ENCODE measurements around the gene ITGAD. TPM values are rescaled to one million over a fixed set of nuclear protein-coding genes. Genes with fewer than 3 reads are reported as not detected.

ITGAD gene
- total and polyA plus RNA-seq, 2 of the 4 experiments (the other 2 are of a cell fraction), result not detected

DNA sequence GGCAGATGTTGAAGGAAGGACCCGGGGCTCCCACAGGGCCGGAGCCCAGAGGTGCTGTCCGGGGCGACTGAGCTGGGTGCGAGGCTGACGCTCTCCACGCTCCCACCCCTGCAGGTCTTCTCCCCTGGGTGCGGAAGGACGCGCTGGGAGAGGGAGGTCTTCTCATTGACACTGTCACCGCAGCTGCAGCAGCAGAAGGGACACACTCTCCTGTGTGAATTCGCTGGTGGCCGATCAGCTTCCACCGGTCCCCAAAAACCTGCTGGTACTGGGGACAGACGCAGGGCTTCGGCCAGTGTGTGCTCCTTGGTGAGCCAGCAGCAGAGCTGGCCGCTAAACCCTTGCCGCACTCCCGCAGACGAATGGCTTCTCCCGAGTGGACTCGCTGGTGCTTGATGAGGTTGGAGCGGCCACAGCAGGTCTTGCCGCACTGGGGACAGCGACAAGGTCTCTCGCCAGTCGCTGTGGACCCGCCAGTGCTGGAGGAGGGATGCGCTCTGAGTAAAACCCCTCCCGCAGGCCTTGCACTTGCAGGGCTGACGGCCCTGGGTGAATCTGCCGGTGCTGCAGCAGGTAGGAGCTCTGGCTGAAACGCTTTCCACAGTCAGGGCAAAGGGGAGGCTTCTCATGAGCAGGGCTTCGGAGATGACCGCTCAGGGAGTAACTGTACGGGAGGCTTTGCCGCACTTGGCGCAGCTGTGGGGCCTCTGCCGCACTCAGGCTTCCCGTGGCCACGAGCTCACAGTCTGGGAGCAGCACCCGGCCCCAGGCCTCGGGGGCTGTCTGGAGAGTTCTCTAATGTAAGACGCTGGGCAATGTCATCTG lies 43.3 kb downstream of the ITGAD start (continued):
- no peak for TF ChIP-seq NFE2L2 (IDR thresholded peaks at IDR 0.05; ENCODE audit: low read depth, low read length)

DNA sequence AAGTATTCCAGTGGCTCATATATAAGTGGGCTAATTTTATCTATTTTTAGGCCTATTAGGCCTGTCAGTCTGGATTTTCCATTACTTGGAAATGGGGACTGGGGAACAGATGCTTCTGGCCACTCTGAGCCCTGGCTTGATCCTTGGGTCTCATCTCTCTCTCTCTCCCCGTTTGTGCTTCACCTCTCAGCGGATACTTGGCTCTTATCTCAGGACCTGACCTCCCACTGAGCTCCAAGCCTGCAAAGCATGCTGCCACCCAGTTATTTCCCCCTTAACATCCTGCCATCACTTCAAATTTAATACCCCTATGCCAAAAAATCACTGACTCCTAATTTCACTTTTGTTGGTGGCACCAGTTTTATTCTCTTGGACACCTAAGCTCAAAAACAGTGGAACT lies 45.3 kb downstream of the ITGAD start:
- intact Hi-C loops (cut with micrococcal nuclease), result no loop called here
- no peak for TF ChIP-seq SMC3 (IDR thresholded peaks at IDR 0.05; ENCODE audit: low read depth, low read length)
- no peak for TF ChIP-seq RCOR1 (IDR thresholded peaks at IDR 0.05; ENCODE audit: insufficient replicate concordance, low read length)
- no peak for TF ChIP-seq CEBPB (IDR thresholded peaks at IDR 0.05; ENCODE audit: low read depth, low read length)
- no peak for TF ChIP-seq CHD1 (IDR thresholded peaks at IDR 0.05; ENCODE audit: low read depth, low read length)
- TF ChIP-seq, protein P1, sequence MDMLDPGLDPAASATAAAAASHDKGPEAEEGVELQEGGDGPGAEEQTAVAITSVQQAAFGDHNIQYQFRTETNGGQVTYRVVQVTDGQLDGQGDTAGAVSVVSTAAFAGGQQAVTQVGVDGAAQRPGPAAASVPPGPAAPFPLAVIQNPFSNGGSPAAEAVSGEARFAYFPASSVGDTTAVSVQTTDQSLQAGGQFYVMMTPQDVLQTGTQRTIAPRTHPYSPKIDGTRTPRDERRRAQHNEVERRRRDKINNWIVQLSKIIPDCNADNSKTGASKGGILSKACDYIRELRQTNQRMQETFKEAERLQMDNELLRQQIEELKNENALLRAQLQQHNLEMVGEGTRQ (IDR thresholded peaks at IDR 0.05; ENCODE audit: low read depth, low read length), result no peak
- TF ChIP-seq RFX5 (IDR thresholded peaks at IDR 0.05; ENCODE audit: low read depth, low read length), result no peak
- TF ChIP-seq FOS (IDR thresholded peaks at IDR 0.05; ENCODE audit: low read depth, low read length), result no peak
- TF ChIP-seq MXI1 (IDR thresholded peaks at IDR 0.05; ENCODE audit: borderline replicate concordance, low read depth, low read length), result no peak
- no peak for TF ChIP-seq MAFK (IDR thresholded peaks at IDR 0.05; ENCODE audit: low read depth, low read length)
- TF ChIP-seq NFE2L2 (IDR thresholded peaks at IDR 0.05; ENCODE audit: low read depth, low read length), result no peak
- TF ChIP-seq, protein P2, sequence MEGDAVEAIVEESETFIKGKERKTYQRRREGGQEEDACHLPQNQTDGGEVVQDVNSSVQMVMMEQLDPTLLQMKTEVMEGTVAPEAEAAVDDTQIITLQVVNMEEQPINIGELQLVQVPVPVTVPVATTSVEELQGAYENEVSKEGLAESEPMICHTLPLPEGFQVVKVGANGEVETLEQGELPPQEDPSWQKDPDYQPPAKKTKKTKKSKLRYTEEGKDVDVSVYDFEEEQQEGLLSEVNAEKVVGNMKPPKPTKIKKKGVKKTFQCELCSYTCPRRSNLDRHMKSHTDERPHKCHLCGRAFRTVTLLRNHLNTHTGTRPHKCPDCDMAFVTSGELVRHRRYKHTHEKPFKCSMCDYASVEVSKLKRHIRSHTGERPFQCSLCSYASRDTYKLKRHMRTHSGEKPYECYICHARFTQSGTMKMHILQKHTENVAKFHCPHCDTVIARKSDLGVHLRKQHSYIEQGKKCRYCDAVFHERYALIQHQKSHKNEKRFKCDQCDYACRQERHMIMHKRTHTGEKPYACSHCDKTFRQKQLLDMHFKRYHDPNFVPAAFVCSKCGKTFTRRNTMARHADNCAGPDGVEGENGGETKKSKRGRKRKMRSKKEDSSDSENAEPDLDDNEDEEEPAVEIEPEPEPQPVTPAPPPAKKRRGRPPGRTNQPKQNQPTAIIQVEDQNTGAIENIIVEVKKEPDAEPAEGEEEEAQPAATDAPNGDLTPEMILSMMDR (conservative IDR thresholded peaks at IDR 0.05; ENCODE audit: low read depth, low read length), result no peak
- TF ChIP-seq RAD21 (IDR thresholded peaks at IDR 0.05; ENCODE audit: low read length), result no peak
- H2AFZ ChIP-seq (replicated peaks; ENCODE audit: low read length, poor library complexity), result no peak overlapping the region
- ChIA-PET POLR2A (ENCODE audit: unreplicated experiment) (no interaction called here), CTCF (no interaction called here)
- H3K4me2 ChIP-seq (ENCODE audit: low read depth, low read length), result no peak overlapping the region
- H3K18ac ChIP-seq (ENCODE audit: low read depth, low read length), result no peak overlapping the region
- DNase-seq, result no peak
- H3K56ac ChIP-seq (ENCODE audit: extremely low read depth, insufficient read depth, low read length), result no peak overlapping the region
- H3K36me3 ChIP-seq (ENCODE audit: control insufficient read depth, insufficient read depth, low read length), result no peaks in the 10 kb centered on the region
- H2BK120ac ChIP-seq (ENCODE audit: low read depth, low read length), result no peak overlapping the region
- H3K27me3 ChIP-seq (ENCODE audit: control insufficient read depth, insufficient read depth, low read length), result no peaks in the 10 kb centered on the region
- H3K4me1 ChIP-seq (ENCODE audit: control insufficient read depth, insufficient read depth, low read length), result no peaks in the 10 kb centered on the region
- no peak overlapping the region for H4K8ac ChIP-seq (ENCODE audit: low read depth in 2 of 2, low read length in 2 of 2)
- H4K20me1 ChIP-seq (ENCODE audit: insufficient read depth, low read length), result no peaks in the 10 kb centered on the region
- no peak overlapping the region for H2BK20ac ChIP-seq (ENCODE audit: low read depth, low read length)
- no peak overlapping the region for H2AK5ac ChIP-seq (ENCODE audit: low read depth, low read length)
- H3K79me1 ChIP-seq (ENCODE audit: low read depth in 1 of 2, low read length in 2 of 2), result no peaks in the 10 kb centered on the region
- no peak overlapping the region for H4K91ac ChIP-seq (ENCODE audit: insufficient read depth, low read depth, low read length)
- H3K9ac ChIP-seq (ENCODE audit: low read depth, low read length), result no peak overlapping the region
- no peak overlapping the region for H3K4me3 ChIP-seq (ENCODE audit: insufficient read depth, low read depth, low read length)
- no peak for ATAC-seq (ENCODE audit: low read depth)
- no peaks in the 10 kb centered on the region for H3K9me1 ChIP-seq (ENCODE audit: insufficient read depth, low read length)
- no TSS peak for BruUV-seq (replicated peaks)
- no peak overlapping the region for H2BK5ac ChIP-seq (ENCODE audit: low read depth, low read length, poor library complexity, severe bottlenecking)
- H3K23ac ChIP-seq (ENCODE audit: low read depth, low read length), result no peak overlapping the region
- dilution Hi-C loops (cut with HindIII; ENCODE audit: low sequenced_read_pairs, unreplicated experiment), result no loop called here
- 0% methylated on average over 2 of the region's 2 CpGs; no CpG with 5 or more reads in 1 of the 2 experiments for WGBS, 2 experiments (ENCODE audit: extremely low coverage in 2 of 2, insufficient read length in 1 of 2)
- no peak overlapping the region for H2BK15ac ChIP-seq (ENCODE audit: low read depth, low read length)
- H2AK9ac ChIP-seq (replicated peaks; ENCODE audit: low read depth, low read length, poor library complexity), result no peak overlapping the region
- in situ Hi-C loops (cut with MboI; ENCODE audit: low sequenced_read_pairs), result no loop called here
- H3K27ac ChIP-seq (ENCODE audit: insufficient read depth, low read length), result no peak overlapping the region
- no peak overlapping the region for H4K5ac ChIP-seq (ENCODE audit: low read depth, low read length)
- no peaks in the 10 kb centered on the region for H3K9me3 ChIP-seq (ENCODE audit: control insufficient read depth, insufficient read depth, low read length)
- H3K4ac ChIP-seq (ENCODE audit: low read depth, low read length), result no peak overlapping the region
- H3K14ac ChIP-seq (replicated peaks; ENCODE audit: low read depth, low read length), result no peak overlapping the region
